H9 (cell line): ENCODE measurements around the gene ETV5. TPM values are rescaled to one million over a fixed set of nuclear protein-coding genes. Genes with fewer than 3 reads are reported as not detected.

Source experiments
- DNase-seq: peaks from one replicate; pipeline ENCODE4 v3.0.0-alpha.2; 2017
- H2AFZ ChIP-seq: one replicate; pipeline ENCODE4 v1.6.1; 2013; ENCODE audit warnings: mild to moderate bottlenecking, low read length, control low read depth, moderate library complexity
- H2AK5ac ChIP-seq: 2 replicates; pipeline ENCODE4 v1.6.1; 2013; ENCODE audit warnings: low read length, control low read depth, mixed read lengths; ENCODE audit not compliant: insufficient read length
- H2BK120ac ChIP-seq: one replicate; pipeline ENCODE4 v1.6.1; 2013; ENCODE audit warnings: low read depth, mild to moderate bottlenecking, low read length, control low read depth, inconsistent platforms; ENCODE audit not compliant: poor library complexity, severe bottlenecking
- H2BK12ac ChIP-seq: 2 replicates; pipeline ENCODE4 v1.6.1; 2013; ENCODE audit warnings: low read length, control low read depth, mixed read lengths, low read depth; ENCODE audit not compliant: insufficient read length
- H2BK15ac ChIP-seq: 2 replicates; pipeline ENCODE4 v1.6.1; 2013; ENCODE audit warnings: low read depth, low read length, control low read depth
- H2BK20ac ChIP-seq: one replicate; pipeline ENCODE4 v1.6.1; 2013; ENCODE audit warnings: low read depth, mild to moderate bottlenecking, low read length, control low read depth, inconsistent platforms; ENCODE audit not compliant: poor library complexity, severe bottlenecking
- H2BK5ac ChIP-seq: 2 replicates; pipeline ENCODE4 v1.6.1; 2013; ENCODE audit warnings: low read length, control low read depth, mixed read lengths; ENCODE audit not compliant: insufficient read length
- H3K14ac ChIP-seq: 2 replicates; pipeline ENCODE4 v1.6.1; 2013; ENCODE audit warnings: low read length, control low read depth; ENCODE audit not compliant: insufficient read depth
- H3K18ac ChIP-seq: 2 replicates; pipeline ENCODE4 v1.6.1; 2013; ENCODE audit warnings: low read depth, mild to moderate bottlenecking, mixed read lengths, low read length, control low read depth; ENCODE audit not compliant: insufficient read length
- H3K23ac ChIP-seq: 2 replicates; pipeline ENCODE4 v1.6.1; 2013; ENCODE audit warnings: low read length, control low read depth, mixed read lengths, low read depth; ENCODE audit not compliant: insufficient read length
- H3K23me2 ChIP-seq: 2 replicates; pipeline ENCODE4 v1.6.1; 2013; ENCODE audit warnings: low read depth, mild to moderate bottlenecking, mixed read lengths, low read length, control low read depth; ENCODE audit not compliant: insufficient read length, poor library complexity, severe bottlenecking
- H3K27ac ChIP-seq: 2 replicates; pipeline ENCODE4 v1.5.1; 2013; ENCODE audit warnings: low read length, control low read depth, mixed read lengths, low read depth; ENCODE audit not compliant: insufficient read length
- H3K27me3 ChIP-seq: 2 replicates; pipeline ENCODE4 v1.6.1; 2013; ENCODE audit warnings: low read length, control low read depth, inconsistent platforms; ENCODE audit not compliant: insufficient read depth
- H3K4ac ChIP-seq: 2 replicates; pipeline ENCODE4 v1.6.1; 2013; ENCODE audit warnings: low read depth, mild to moderate bottlenecking, control low read depth, inconsistent platforms, low read length, moderate library complexity
- H3K4me1 ChIP-seq: 2 replicates; pipeline ENCODE4 v1.6.1; 2013; ENCODE audit warnings: low read length, control low read depth, inconsistent platforms; ENCODE audit not compliant: insufficient read depth
- H3K4me2 ChIP-seq: 2 replicates; pipeline ENCODE4 v1.6.1; 2013; ENCODE audit warnings: low read length, control low read depth, mixed read lengths; ENCODE audit not compliant: insufficient read length, insufficient read depth
- H3K56ac ChIP-seq: 2 replicates; pipeline ENCODE4 v1.6.1; 2013; ENCODE audit warnings: low read depth, mild to moderate bottlenecking, mixed read lengths, low read length, control low read depth; ENCODE audit not compliant: insufficient read length
- H3K79me1 ChIP-seq: 2 replicates; pipeline ENCODE4 v1.6.1; 2013; ENCODE audit warnings: low read depth, mild to moderate bottlenecking, moderate library complexity, low read length, control low read depth, inconsistent platforms; ENCODE audit not compliant: insufficient read depth, poor library complexity, severe bottlenecking
- H3K79me2 ChIP-seq: 2 replicates; pipeline ENCODE4 v1.6.1; 2013; ENCODE audit warnings: low read length, control low read depth, inconsistent platforms; ENCODE audit not compliant: insufficient read depth
- H3K9ac ChIP-seq: 2 replicates; pipeline ENCODE4 v1.6.1; 2013; ENCODE audit warnings: low read length, control low read depth, mixed read lengths; ENCODE audit not compliant: insufficient read length; ENCODE audit errors: extremely low read depth
- H3K9me3 ChIP-seq: one replicate; pipeline ENCODE4 v1.6.1; 2013; ENCODE audit warnings: low read depth, low read length, inconsistent platforms; ENCODE audit not compliant: control insufficient read depth
- H3T11ph ChIP-seq: one replicate; pipeline ENCODE4 v1.6.1; 2013; ENCODE audit warnings: mild to moderate bottlenecking, low read length, control low read depth, inconsistent platforms
- H4K20me1 ChIP-seq: one replicate; pipeline ENCODE4 v1.6.1; 2013; ENCODE audit not compliant: control insufficient read depth, insufficient read length, insufficient read depth
- H4K5ac ChIP-seq: 2 replicates; pipeline ENCODE4 v1.6.1; 2013; ENCODE audit warnings: low read depth, mild to moderate bottlenecking, mixed read lengths, low read length, control low read depth; ENCODE audit not compliant: insufficient read length
- H4K8ac ChIP-seq: replicated peaks from 2 replicates; pipeline ENCODE4 v1.6.1; 2013; ENCODE audit warnings: low read length, control low read depth, mixed read lengths, low read depth; ENCODE audit not compliant: insufficient read length
- H4K91ac ChIP-seq: 2 replicates; pipeline ENCODE4 v1.6.1; 2013; ENCODE audit warnings: low read depth, mild to moderate bottlenecking, moderate library complexity, mixed read lengths, low read length, control low read depth; ENCODE audit not compliant: insufficient read length
- H3K27ac Mint-ChIP-seq, 3 experiments: 2 replicates in 2 of 3; 3 replicates in 1 of 3; pipeline ENCODE4 v1.8.0; 2020 to 2021; ENCODE audit warnings: mixed read lengths in 3 of 3, mild to moderate bottlenecking in 1 of 3, moderate library complexity in 1 of 3
- H3K27me3 Mint-ChIP-seq: 2 replicates; pipeline ENCODE4 v1.8.0; 2021; ENCODE audit warnings: low read depth, mild to moderate bottlenecking, moderate library complexity, mixed read lengths
- H3K36me3 Mint-ChIP-seq, 3 experiments: 2 replicates in 2 of 3; 3 replicates in 1 of 3; pipeline ENCODE4 v1.8.0; 2020 to 2021; ENCODE audit warnings: low read depth in 3 of 3, mixed read lengths in 3 of 3; ENCODE audit not compliant: insufficient read depth in 1 of 3
- H3K4me1 Mint-ChIP-seq, 2 experiments: 2 replicates each; pipeline ENCODE4 v1.8.0; 2020; ENCODE audit warnings: mixed read lengths in 2 of 2
- H3K4me3 Mint-ChIP-seq, 2 experiments: 2 replicates in 1 of 2; 3 replicates in 1 of 2; pipeline ENCODE4 v1.8.0; 2020 to 2021; ENCODE audit warnings: mild to moderate bottlenecking in 2 of 2, mixed read lengths in 2 of 2, moderate library complexity in 1 of 2
- H3K9me3 Mint-ChIP-seq, 2 experiments: 2 replicates in 1 of 2; 3 replicates in 1 of 2; pipeline ENCODE4 v1.8.0; 2020; ENCODE audit warnings: mild to moderate bottlenecking in 2 of 2, mixed read lengths in 2 of 2, moderate library complexity in 1 of 2
- WGBS: extraction: QIAGEN DNeasy Blood & Tissue Kit; methylation state at CpG from one replicate; pipeline ENCODE4 v1.1.7; 2013; ENCODE audit warnings: missing lambda C conversion rate, low lambda C conversion rate, mixed read lengths; ENCODE audit not compliant: insufficient read length; ENCODE audit errors: extremely low coverage; 5-methylcytosine and 5-hydroxymethylcytosine counted together
- total RNA-seq: library from RNA; stranded (reverse); gene quantifications from 2 replicates; pipeline ENCODE4 v1.2.1, GENCODE V29; 2021
- TF ChIP-seq, protein P1 (sequence below): fragments of 200-600 bp; sonication (generic); conservative IDR thresholded peaks from 3 replicates; pipeline ENCODE4 v1.8.0; 2021; ENCODE audit warnings: antibody characterized with exemption, mild to moderate bottlenecking

The ETV5 gene
- total RNA-seq, 1 experiment from 2014 or later, result 7.7 TPM

DNA sequence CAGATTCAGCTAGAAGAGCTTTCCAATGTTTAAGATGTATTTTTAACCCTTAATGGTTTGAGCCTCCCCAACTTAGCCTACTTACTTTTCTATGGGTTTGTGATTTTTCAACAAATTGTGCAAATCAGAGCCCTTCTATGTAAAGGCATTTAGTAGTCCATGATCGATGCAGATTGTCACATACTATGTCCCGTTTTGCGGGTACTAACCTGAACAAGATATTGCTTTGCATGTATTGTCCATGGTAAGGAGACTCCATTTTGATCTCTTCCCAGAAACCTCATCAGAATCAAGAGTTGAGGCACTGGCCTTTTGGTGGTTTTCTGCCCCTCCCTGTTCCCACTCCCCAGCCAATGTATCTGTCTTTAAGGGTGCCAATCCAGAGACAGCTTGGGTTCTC, 60.8 kb downstream of the ETV5 start:
- DNase-seq, result no peak
- Histone ChIP-seq H3K23ac (no peak overlapping the region), H3K18ac (no peak overlapping the region), H2BK12ac (no peak overlapping the region), H3K4me2 (no peak overlapping the region), H2BK5ac (no peak overlapping the region), H3K27ac (no peak overlapping the region), H4K20me1 (no peaks in the 10 kb centered on the region), H3K79me1 (no peaks in the 10 kb centered on the region), H2BK20ac (no peak overlapping the region), H3T11ph (no peak overlapping the region), H3K23me2 (no peaks in the 10 kb centered on the region), H3K79me2 (no peaks in the 10 kb centered on the region), H3K4me1 (no peaks in the 10 kb centered on the region), H2AK5ac (no peak overlapping the region), H3K9me3 (no peaks in the 10 kb centered on the region), H3K14ac (no peak overlapping the region), H3K27me3 (no peaks in the 10 kb centered on the region; the same call in 1 of the 2 replicates), H3K56ac (no peak overlapping the region), H2AFZ (no peak overlapping the region), H2BK15ac (no peak overlapping the region), H2BK120ac (no peak overlapping the region), H4K91ac (no peak overlapping the region), H4K5ac (no peak overlapping the region), H3K4ac (no peak overlapping the region), H4K8ac (no peak overlapping the region), H3K9ac (no peak overlapping the region)
- Mint-ChIP-seq H3K9me3 (no peaks in the 10 kb centered on the region), H3K36me3 (peaks cover 0 to 18% (median 0%) of the 10 kb centered on the region in 3 experiments; a peak in 2 of 7 replicates), H3K4me3 (no peak overlapping the region), H3K27me3 (peaks cover 3% of the 10 kb centered on the region), H3K27ac (no peak overlapping the region), H3K4me1 (peaks cover 7 to 8% of the 10 kb centered on the region in 2 experiments; a peak in 2 of 4 replicates)
- TF ChIP-seq, protein P1, sequence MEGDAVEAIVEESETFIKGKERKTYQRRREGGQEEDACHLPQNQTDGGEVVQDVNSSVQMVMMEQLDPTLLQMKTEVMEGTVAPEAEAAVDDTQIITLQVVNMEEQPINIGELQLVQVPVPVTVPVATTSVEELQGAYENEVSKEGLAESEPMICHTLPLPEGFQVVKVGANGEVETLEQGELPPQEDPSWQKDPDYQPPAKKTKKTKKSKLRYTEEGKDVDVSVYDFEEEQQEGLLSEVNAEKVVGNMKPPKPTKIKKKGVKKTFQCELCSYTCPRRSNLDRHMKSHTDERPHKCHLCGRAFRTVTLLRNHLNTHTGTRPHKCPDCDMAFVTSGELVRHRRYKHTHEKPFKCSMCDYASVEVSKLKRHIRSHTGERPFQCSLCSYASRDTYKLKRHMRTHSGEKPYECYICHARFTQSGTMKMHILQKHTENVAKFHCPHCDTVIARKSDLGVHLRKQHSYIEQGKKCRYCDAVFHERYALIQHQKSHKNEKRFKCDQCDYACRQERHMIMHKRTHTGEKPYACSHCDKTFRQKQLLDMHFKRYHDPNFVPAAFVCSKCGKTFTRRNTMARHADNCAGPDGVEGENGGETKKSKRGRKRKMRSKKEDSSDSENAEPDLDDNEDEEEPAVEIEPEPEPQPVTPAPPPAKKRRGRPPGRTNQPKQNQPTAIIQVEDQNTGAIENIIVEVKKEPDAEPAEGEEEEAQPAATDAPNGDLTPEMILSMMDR, result no peak
- WGBS, result no CpG with 5 or more reads among the region's 3 CpGs
